Tibial artery (tissue), 4 donors: ENCODE results near the gene EPB42.

Experiments used
- DNase-seq, 2 donors: peaks; one replicate each; pipeline ENCODE4 v3.0.0-alpha.2; 2019
- H3K27ac ChIP-seq, 2 donors: fragments of 200-600 bp; sonication (generic) in 1 of 2; 1 replicate in 1 of 2; 2 replicates in 1 of 2; pipeline ENCODE4 v1.5.1; 2018 to 2019; ENCODE audit warnings: mild to moderate bottlenecking in 1 of 2
- H3K27me3 ChIP-seq, 2 donors: fragments of 200-600 bp; sonication (generic) in 1 of 2; one replicate each; pipeline versions ENCODE4 v1.5.1 to v1.6.0; 2016 to 2019
- H3K36me3 ChIP-seq, 3 donors: fragments of 200-600 bp; sonication (generic) in 2 of 3; one replicate each; pipeline ENCODE4 v1.5.1; 2016 to 2019; ENCODE audit warnings: mild to moderate bottlenecking in 2 of 3
- H3K4me1 ChIP-seq, 4 donors: fragments of 200-600 bp; sonication (generic) in 2 of 4; 1 replicate in 3 of 4; 2 replicates in 1 of 4; pipeline ENCODE4 v1.5.1; 2016 to 2019
- H3K4me3 ChIP-seq, 2 donors: fragments of 200-600 bp; sonication (generic) in 1 of 2; 1 replicate in 1 of 2; 2 replicates in 1 of 2; pipeline ENCODE4 v1.5.1; 2018 to 2019; ENCODE audit warnings: mild to moderate bottlenecking in 2 of 2
- H3K9me3 ChIP-seq, 3 donors: fragments of 200-600 bp; sonication (generic) in 1 of 3; one replicate each; pipeline ENCODE4 v1.5.1; 2016 to 2019
- intact Hi-C: fragments of 100-400 bp; cut with DNase I; formaldehyde crosslinking; loops from one replicate; pipeline ENCODE4 v1.15.0; 2023; ENCODE audit warnings: low total_unique reads
- TF ChIP-seq, protein P1 (sequence below), 2 experiments: fragments of 200-600 bp in 1 of 2; fragments of 450-650 bp in 1 of 2; IDR thresholded peaks; one replicate each; pipeline ENCODE4 v1.5.1; 2017 to 2019; ENCODE audit warnings: antibody characterized with exemption in 2 of 2, mild to moderate bottlenecking in 1 of 2, moderate library complexity in 1 of 2

Gene EPB42

GRCh38 chr15:43225201-43225949 is 4.6 kb upstream of the EPB42 start:
- Histone ChIP-seq H3K27ac (no peak overlapping the region), H3K4me3 (no peak overlapping the region), H3K4me1 (no peaks in the 10 kb centered on the region), H3K36me3 (no peaks in the 10 kb centered on the region), H3K9me3 (no peaks in the 10 kb centered on the region), H3K27me3 (peaks cover 0 to 2% of the 10 kb centered on the region in 2 donors)
- intact Hi-C loops: loop anchor here (5.0 kb wide), 1 partner anchor 57 kb away; no protein-coding TSS in a partner anchor
- DNase-seq: peak in 1 of 2 donors; percentile 42
- TF ChIP-seq, protein P1, sequence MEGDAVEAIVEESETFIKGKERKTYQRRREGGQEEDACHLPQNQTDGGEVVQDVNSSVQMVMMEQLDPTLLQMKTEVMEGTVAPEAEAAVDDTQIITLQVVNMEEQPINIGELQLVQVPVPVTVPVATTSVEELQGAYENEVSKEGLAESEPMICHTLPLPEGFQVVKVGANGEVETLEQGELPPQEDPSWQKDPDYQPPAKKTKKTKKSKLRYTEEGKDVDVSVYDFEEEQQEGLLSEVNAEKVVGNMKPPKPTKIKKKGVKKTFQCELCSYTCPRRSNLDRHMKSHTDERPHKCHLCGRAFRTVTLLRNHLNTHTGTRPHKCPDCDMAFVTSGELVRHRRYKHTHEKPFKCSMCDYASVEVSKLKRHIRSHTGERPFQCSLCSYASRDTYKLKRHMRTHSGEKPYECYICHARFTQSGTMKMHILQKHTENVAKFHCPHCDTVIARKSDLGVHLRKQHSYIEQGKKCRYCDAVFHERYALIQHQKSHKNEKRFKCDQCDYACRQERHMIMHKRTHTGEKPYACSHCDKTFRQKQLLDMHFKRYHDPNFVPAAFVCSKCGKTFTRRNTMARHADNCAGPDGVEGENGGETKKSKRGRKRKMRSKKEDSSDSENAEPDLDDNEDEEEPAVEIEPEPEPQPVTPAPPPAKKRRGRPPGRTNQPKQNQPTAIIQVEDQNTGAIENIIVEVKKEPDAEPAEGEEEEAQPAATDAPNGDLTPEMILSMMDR (IDR thresholded peaks at IDR 0.05): peak; percentile 70 to 76

DNA sequence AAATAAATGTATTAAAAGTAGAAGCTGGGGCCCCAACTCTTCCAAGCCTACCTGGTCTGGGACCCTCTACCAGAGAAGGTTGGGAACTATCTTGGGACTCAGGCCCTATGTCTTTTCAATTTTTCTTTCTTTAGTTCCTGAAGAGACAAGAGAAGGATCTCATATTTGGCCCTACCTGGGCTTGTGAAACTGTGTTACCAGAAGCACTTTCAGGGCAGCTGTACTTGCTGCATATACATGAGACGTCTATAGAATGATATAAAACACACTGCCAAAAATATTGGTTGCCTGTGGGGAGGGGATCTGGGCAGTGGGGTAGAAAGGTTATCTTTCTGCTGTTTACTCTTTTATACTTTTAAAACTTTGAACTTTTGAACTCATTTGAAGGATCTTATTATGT is 604 bp upstream of the EPB42 start:
- H3K4me1 ChIP-seq: no peaks in the 10 kb centered on the region
- no peak overlapping the region for H3K4me3 ChIP-seq
- no peak overlapping the region for H3K27ac ChIP-seq
- H3K27me3 ChIP-seq: peaks cover 0 to 17% of the 10 kb centered on the region in 2 donors
- H3K9me3 ChIP-seq: no peaks in the 10 kb centered on the region
- intact Hi-C loops: no loop called here
- H3K36me3 ChIP-seq: no peaks in the 10 kb centered on the region
- no peak for DNase-seq
- TF ChIP-seq, protein P1 (IDR thresholded peaks at IDR 0.05): no peak

DNA sequence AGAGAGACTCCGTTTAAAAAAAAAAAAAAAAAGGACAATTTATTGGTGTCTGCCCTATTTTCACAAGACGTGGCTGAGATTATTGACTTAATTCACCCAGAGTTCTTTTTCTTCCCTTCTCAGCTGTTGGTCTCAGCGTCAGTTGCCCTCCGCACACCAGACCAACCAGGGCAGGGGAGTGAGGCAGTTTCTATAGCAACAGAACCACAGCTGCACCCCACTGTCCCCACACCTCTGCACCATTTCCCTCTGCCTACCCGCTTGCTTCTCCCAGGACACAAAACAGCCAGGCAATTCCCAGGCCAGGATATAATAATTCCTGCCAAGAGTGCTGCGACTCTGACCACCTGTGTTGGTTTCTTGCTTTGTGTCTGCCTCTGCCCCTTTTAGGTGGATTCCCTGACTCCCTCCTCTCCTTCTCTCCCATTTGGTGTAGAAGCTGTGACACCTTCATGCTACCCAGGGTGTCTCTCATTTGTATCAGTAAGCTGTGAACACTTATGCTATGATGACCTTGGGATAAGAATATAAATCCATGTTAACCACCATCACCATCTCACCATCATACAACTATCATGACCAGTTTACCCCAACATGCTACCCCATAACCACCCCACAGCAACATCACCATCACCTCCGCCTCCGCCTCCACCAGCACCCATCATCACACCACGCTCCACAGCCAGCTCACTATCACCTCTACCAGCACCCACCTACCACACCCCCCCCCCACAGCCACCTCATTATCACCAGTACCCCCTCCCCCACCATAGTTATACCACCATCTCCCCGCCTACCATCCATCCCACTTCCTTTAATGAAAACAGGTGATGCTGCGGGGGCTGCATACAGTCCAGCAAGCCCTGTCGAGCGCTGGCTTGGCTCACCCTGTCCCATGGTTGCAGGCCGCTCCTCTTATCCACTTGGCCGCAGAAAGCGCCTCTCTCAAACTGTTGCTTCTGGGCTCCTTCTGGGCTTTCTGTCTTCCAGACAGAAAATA is 589 bp downstream of the EPB42 start:
- Histone ChIP-seq H3K36me3 (no peaks in the 10 kb centered on the region), H3K4me3 (no peak overlapping the region), H3K4me1 (no peaks in the 10 kb centered on the region), H3K9me3 (no peaks in the 10 kb centered on the region), H3K27me3 (peaks cover 0 to 17% of the 10 kb centered on the region in 2 donors), H3K27ac (no peak overlapping the region)
- intact Hi-C loops: no loop called here
- no peak for DNase-seq
- TF ChIP-seq, protein P1 (IDR thresholded peaks at IDR 0.05): no peak

DNA sequence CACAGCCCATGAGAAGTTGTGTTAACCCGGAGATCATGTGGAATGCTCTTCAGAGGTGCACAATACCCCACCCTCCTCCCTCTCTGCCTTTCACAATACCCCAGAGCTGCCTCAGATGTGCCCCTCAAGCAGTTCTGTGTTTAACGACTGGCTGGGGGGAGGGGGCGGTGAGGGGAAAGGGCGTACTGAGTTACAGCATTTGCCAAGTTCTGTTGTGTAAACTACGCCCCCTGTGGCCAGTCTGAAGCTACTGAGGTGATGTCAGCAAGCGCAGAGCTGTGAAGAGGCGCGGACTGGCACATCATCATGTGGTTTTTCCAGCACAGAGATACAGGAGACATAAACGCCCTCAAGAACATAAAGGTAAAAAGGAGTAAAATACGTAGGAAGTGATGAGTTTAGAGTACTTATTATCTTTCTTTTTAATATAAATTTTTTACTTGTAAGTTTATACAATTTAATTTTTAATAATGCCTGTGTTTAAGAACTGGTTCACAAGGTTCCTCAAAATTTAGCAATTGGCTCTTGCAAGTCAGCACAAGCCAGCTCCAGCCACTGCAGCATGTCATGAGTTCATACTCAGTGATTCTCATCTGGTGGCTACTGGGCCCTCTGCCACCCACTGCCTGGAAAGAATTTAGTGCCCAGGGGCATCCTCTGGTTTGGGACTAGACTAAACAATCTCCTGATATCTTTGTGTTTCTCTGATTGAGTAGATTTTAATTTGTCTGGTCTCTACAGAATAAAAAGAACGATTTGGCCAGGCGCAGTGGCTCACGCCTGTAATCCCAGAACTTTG is 1.7 kb downstream of the EPB42 start:
- intact Hi-C loops: no loop called here

More for the DNA sequence above, 1.7 kb downstream of the EPB42 start:
- H3K27me3 ChIP-seq: peaks cover 0 to 17% of the 10 kb centered on the region in 2 donors
- H3K4me3 ChIP-seq: no peak overlapping the region
- H3K4me1 ChIP-seq: no peaks in the 10 kb centered on the region
- H3K9me3 ChIP-seq: no peaks in the 10 kb centered on the region
- H3K36me3 ChIP-seq: no peaks in the 10 kb centered on the region
- TF ChIP-seq, protein P1 (IDR thresholded peaks at IDR 0.05): no peak
- DNase-seq: peak in 1 of 2 donors; percentile 21
- no peak overlapping the region for H3K27ac ChIP-seq
